ENCODE results near the gene OR51A7. TPM values are rescaled to one million over a fixed set of nuclear protein-coding genes. Genes with fewer than 3 reads are reported as not detected.
"Not testable (repeated sequence)": the region's sequence is repeated elsewhere in the genome, so short reads cannot be mapped to it uniquely, and the experiment has no call there.

The OR51A7 gene
- total RNA-seq, 2 experiments from 2014 or later, result not detected

DNA sequence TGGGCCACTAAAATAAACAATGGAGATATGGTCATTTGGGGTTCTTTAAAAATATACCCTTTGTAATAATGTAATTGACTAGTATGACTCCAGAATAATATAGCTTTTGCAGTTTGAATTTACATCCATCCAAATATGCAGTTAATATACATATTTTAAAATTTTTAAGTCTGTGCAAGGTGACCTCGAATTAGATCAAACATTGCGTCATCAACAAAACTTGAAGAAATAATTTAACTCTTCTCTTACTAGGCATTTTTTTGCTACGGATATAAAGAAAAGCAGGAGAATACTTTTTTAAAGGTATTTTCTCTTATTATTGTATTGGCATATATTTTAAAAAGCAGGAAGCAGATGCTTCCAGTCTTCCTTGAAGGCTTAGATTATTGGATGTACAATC lies 33.2 kb downstream of the OR51A7 start:
- Mint-ChIP-seq H3K4me3 (no peak overlapping the region), H3K36me3 (ENCODE audit: low read depth) (no peaks in the 10 kb centered on the region), H3K9me3 (no peaks in the 10 kb centered on the region), H3K4me1 (ENCODE audit: low read depth) (no peaks in the 10 kb centered on the region), H3K27ac (no peak overlapping the region), H3K27me3 (no peaks in the 10 kb centered on the region)
- POLR2A ChIA-PET, result no interaction called here
- TF ChIP-seq, protein P1, sequence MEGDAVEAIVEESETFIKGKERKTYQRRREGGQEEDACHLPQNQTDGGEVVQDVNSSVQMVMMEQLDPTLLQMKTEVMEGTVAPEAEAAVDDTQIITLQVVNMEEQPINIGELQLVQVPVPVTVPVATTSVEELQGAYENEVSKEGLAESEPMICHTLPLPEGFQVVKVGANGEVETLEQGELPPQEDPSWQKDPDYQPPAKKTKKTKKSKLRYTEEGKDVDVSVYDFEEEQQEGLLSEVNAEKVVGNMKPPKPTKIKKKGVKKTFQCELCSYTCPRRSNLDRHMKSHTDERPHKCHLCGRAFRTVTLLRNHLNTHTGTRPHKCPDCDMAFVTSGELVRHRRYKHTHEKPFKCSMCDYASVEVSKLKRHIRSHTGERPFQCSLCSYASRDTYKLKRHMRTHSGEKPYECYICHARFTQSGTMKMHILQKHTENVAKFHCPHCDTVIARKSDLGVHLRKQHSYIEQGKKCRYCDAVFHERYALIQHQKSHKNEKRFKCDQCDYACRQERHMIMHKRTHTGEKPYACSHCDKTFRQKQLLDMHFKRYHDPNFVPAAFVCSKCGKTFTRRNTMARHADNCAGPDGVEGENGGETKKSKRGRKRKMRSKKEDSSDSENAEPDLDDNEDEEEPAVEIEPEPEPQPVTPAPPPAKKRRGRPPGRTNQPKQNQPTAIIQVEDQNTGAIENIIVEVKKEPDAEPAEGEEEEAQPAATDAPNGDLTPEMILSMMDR (IDR thresholded peaks at IDR 0.05), result no peak
- ATAC-seq (no peak), DNase-seq (no peak)
- intact Hi-C loops (cut with micrococcal nuclease), result no loop called here
- CTCF ChIA-PET, result no interaction called here

DNA sequence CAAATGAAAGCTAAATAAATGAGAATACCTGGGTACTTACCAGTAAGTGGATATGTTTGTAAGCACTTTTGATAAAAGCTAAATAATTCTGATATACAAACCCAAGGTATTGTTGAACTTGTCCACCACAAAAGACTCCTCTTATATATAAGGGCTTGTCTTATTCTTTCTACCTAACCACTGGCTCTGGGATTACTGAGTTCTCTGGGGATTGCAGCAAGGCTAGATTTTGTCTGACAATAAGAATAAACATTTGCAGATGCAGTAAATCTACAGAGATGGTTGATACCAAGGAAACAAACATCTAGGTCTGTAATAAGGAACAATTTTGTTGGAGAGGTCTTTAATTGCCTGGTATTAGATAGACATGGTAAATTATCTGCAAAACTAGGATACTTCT lies 43.9 kb downstream of the OR51A7 start, which contains the start of gene OR51A4:
TSS of gene OR51A4 (minus strand) at position 101 of the 400 bp plus-strand sequence. CDS start 505 bp downstream, outside the sequence.
- ChIA-PET CTCF (no interaction called here), POLR2A (no interaction called here)
- DNase-seq, result no peak
- H3K27me3 Mint-ChIP-seq, result no peaks in the 10 kb centered on the region
- H3K4me3 Mint-ChIP-seq, result no peak within 1 kb of the TSS
- H3K4me1 Mint-ChIP-seq (ENCODE audit: low read depth), result no peaks in the 10 kb centered on the region
- TF ChIP-seq, protein P1 (IDR thresholded peaks at IDR 0.05), result no peak
- no peaks in the 10 kb centered on the region for H3K9me3 Mint-ChIP-seq
- H3K36me3 Mint-ChIP-seq (ENCODE audit: low read depth), result no peaks in the 10 kb centered on the region
- no peak for ATAC-seq
- no peak within 1 kb of the TSS for H3K27ac Mint-ChIP-seq
- intact Hi-C loops (cut with micrococcal nuclease), result no loop called here

DNA sequence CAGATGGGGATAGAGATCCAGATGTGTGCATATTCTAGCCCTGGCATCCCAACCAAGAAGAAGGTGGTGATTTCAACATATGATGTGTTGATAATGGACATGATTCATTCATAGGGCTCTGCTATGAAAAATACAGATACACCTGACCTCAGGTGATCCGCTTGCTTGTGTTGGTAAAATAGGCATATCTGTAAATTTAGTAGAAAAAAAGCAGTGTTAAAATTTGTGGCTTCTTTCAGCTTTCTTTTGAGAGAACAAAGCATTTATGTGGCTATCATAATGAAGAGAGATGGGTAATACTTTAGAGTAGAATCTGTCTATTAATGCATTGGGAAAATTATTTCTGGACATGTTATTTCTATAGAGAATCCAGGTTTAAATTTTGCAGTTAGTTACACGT lies 52.0 kb downstream of the OR51A7 start, which contains the start of gene OR51A2:
TSS of gene OR51A2 (minus strand) at position 101 of the 400 bp plus-strand sequence. CDS start at position 101, 0 bp downstream.
- H3K4me3 Mint-ChIP-seq; H3K36me3 Mint-ChIP-seq (ENCODE audit: low read depth); DNase-seq; CTCF ChIA-PET; H3K27me3 Mint-ChIP-seq; POLR2A ChIA-PET; intact Hi-C loops (cut with micrococcal nuclease); H3K4me1 Mint-ChIP-seq (ENCODE audit: low read depth); H3K9me3 Mint-ChIP-seq; ATAC-seq; H3K27ac Mint-ChIP-seq: not testable (repeated sequence)

DNA sequence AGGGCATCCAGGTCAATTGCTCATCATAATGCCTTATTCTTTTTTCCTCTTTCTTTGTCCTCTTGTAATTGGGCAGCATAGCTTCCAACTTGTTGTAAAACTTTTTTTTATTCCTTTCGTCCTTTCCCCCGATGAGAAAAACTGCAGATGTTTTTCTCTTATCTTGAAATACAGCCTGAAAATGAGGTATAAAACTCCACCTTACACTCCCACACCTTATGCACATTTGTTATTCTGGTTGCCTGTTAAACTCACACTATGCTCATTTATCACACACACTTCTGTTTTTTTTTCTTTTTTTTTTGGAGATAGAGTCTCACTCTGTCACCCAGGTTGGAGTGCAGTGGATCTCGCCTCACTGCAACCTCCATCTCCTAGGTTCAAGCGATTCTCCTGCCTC lies 53.8 kb downstream of the OR51A7 start:
- ChIA-PET CTCF (no interaction called here), POLR2A (no interaction called here)
- TF ChIP-seq, protein P1 (IDR thresholded peaks at IDR 0.05), result no peak
- H3K4me1 Mint-ChIP-seq (ENCODE audit: low read depth), result no peaks in the 10 kb centered on the region
- no peaks in the 10 kb centered on the region for H3K36me3 Mint-ChIP-seq (ENCODE audit: low read depth)
- no peaks in the 10 kb centered on the region for H3K9me3 Mint-ChIP-seq
- no peak for DNase-seq
- no peak overlapping the region for H3K27ac Mint-ChIP-seq
- H3K4me3 Mint-ChIP-seq, result no peak overlapping the region
- ATAC-seq, result no peak
- H3K27me3 Mint-ChIP-seq, result no peaks in the 10 kb centered on the region
- intact Hi-C loops (cut with micrococcal nuclease), result no loop called here

Other genes starting within 250 kb of the OR51A7 start
- not detected for gene OR51E2, start 205.9 kb upstream of the OR51A7 start, total RNA-seq
- not detected for gene MMP26, start 199.0 kb upstream of the OR51A7 start, total RNA-seq
- gene OR51F1, start 133.8 kb upstream of the OR51A7 start, total RNA-seq, result not detected
- gene OR52R1, start 99.4 kb upstream of the OR51A7 start, total RNA-seq, result not detected
- not detected for gene OR51F2, start 82.5 kb upstream of the OR51A7 start, total RNA-seq
- not detected for gene OR51S1, start 54.6 kb upstream of the OR51A7 start, total RNA-seq
- gene OR51T1, start 21.9 kb upstream of the OR51A7 start, total RNA-seq, result not detected
- not detected for gene OR51G2, start 15.6 kb downstream of the OR51A7 start, total RNA-seq
- gene OR51G1, start 20.6 kb downstream of the OR51A7 start, total RNA-seq, result not detected
- gene OR51A4, start 43.8 kb downstream of the OR51A7 start, total RNA-seq, result not detected
- gene OR51A2, start 51.9 kb downstream of the OR51A7 start, total RNA-seq, result not detected
- not detected for gene OR51L1, start 91.1 kb downstream of the OR51A7 start, total RNA-seq
- gene OR52J3, start 142.7 kb downstream of the OR51A7 start, total RNA-seq, result not detected
- gene OR52E2, start 155.8 kb downstream of the OR51A7 start, total RNA-seq, result not detected
- not detected for gene OR52E1, start 165.8 kb downstream of the OR51A7 start, total RNA-seq
- not detected for gene OR52A5, start 234.6 kb downstream of the OR51A7 start, total RNA-seq

All from activated CD8-positive, alpha-beta T cell treated with anti-CD3 and anti-CD28 coated beads for 36 hours (primary cell).